ENCODE data around the gene UROS. TPM values are rescaled to one million over a fixed set of nuclear protein-coding genes. Genes with fewer than 3 reads are reported as not detected.

The UROS gene
- 50.6 TPM for total RNA-seq
- long read RNA-seq, transcript UROS-204 (10 exons, 1,342 nt), result major isoform, 131 of 233 reads
- long read RNA-seq, partial matches to known transcripts, result 23 of 233 reads
- long read RNA-seq, other reads (novel, unspliced or antisense), result 73 of 233 reads

GRCh38 chr10:125822878-125823662, at the start of gene UROS, which contains the start of gene BCCIP:
TSS of gene UROS (minus strand) at chr10:125823258. CDS start at chr10:125816499, 6,759 bp downstream.
TSS of gene BCCIP (plus strand) at chr10:125823546. CDS start at chr10:125823558, 12 bp downstream.
- DNase-seq (ENCODE audit: low spot score), result peak; percentile 96

GRCh38 chr10:125871338-125871737, 48.3 kb upstream of the UROS start:
- no peak for DNase-seq (ENCODE audit: low spot score)

- DNase-seq (ENCODE audit: low spot score), result no peak
Observed at GRCh38 chr10:125868372-125868975, 45.4 kb upstream of the UROS start.

DNA sequence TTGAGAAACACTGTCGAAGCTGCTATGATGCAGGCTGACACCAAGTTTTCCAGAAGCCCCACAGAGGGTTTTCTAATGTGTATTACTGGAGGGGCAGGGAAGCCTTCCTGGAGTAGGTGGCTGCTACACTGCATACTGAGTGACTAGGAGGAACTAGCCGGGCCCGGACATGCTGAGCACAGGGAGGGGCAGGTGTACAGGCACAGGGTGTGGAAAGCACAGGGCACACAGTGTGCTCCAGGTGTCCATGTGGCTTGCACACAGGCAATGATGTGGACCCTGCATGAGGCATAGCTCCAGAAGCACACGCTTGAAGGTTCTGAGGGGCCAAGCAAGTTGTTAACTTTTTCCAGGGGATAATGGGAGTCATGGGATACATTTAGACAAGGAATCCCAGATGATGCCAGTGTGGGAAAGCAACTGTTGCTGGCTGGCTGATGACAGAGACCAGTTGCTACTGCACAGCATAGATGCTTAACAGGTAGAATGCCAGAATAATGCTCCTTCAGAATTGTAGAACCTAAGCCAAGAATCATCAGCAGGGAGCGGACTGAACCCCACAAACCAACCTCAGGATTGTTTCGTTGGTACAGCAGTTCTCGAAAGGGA, 43.5 kb upstream of the UROS start:
- no peak for DNase-seq (ENCODE audit: low spot score)

DNA sequence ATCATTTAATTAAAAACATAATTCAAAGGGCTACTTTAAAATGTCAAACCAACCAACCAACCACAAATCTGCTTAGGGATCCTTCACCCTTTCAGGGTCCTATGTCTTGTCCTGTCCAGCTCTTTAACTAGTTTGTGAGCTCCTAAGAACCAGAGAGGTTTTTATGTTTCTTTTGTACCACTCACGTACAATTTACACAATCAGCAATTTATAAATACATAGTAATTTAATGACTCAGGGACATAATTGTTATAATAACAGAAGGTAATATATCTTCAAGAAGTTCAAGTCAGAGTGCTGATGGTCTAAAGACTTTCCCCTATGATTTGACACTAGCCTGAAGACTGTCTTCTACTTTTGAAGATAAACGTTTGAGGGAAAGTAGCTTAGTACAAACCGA, 42.1 kb upstream of the UROS start:
- no peak for DNase-seq (ENCODE audit: low spot score)

DNA sequence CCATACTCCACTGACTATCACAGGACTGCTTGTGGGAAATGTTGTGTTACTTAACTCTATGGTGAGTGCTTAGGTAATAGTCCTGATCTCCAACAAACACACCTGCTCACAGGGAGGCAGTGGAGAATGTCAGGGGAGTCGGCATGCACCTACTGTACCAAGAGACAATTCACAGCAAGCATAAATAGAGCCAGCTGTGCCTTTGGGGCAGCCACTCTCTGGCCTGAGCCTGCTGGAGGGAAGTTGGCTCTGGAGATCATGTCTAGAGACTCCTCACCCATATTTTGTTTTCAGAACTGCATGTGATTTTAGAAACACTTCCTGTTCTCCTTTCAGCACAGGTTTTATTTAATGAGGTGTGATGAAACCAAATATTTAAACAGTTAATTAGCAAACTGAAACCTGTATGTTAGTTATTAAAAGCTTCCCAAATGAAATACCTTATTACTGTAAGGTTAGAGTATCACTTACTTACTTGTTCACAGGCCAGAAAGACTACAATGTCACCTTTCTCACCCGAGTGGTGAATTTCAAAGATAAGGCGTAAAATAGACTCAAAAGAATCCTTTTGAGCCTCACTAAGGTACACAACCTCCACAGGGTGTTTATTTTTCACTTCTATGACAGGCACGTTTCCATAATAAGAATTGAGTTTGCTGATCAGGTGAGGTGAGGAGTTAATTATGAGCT, 36.2 kb upstream of the UROS start:
- DNase-seq (ENCODE audit: low spot score), result no peak

DNA sequence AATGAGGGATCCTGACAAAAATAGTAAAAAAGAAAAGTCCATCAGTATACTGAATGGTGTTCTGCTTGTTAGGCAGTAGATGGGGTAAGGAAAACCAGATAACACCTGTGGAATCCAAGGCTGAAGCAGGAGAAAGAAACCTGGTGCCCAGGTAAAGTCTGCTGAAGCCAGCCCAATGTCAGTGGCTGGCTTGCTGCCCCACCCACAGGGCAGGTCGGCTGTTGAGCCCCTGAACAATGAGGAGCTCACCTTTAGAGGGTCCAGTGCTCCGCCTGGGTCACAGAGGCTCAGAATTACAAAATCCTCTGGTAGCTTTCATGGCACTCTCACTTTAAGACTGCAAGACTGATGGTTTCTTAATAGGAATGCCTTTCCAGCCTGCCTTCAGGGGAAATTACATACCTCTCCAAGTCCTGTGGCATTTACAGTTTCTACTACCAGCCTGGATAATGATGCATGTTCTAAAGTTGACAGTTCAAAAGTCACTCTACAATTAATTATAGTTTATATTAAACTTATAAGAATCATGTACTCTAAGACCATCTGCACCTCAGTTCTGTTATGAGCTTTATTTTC, 34.2 kb upstream of the UROS start:
- DNase-seq (ENCODE audit: low spot score), result no peak

DNA sequence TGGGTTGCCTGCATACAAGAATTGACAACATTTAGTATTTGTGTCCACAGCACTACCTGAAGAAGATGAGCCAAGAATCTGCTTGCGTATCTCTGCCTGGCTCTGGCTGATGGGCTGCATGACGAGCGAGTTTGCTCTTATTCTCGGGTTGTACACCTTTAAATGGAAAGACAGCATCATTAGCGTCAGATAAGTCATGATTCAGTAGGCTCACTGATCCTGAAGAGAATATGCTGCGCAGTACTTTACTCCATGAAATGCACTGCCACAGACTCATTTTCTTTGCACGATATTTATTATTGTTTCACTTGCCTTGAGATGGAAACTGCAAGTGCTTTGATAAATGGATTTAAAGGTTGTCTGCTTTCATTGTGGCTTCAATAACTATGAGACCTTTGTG, 29.4 kb upstream of the UROS start:
- DNase-seq (ENCODE audit: low spot score), result no peak

GRCh38 chr10:125850766-125851731, 28.0 kb upstream of the UROS start:
- DNase-seq (ENCODE audit: low spot score), result no peak

- no peak for DNase-seq (ENCODE audit: low spot score)
Observed at GRCh38 chr10:125849448-125849847, 26.4 kb upstream of the UROS start.

DNA sequence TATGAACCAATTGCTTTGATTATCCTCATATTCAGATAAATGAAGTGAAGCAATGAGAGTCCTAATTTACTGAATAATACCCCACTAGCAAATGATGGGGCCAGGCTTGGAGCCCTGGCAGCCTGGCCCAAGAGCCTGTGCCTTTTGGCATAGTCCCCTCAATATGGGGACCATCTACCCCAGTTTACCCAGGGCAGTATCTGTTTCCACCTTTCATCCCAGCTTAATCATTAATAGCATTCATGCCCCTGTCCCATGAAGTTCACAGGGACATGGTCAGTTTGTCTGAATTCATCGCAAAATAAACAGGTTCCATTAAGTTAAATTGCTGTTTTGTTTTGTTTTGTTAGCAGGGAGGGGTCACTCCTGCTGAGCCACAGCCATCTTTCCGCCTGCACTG, 25.8 kb upstream of the UROS start:
- no peak for DNase-seq (ENCODE audit: low spot score)

- no peak for DNase-seq (ENCODE audit: low spot score)
Observed at GRCh38 chr10:125848371-125848770, 25.3 kb upstream of the UROS start.

DNA sequence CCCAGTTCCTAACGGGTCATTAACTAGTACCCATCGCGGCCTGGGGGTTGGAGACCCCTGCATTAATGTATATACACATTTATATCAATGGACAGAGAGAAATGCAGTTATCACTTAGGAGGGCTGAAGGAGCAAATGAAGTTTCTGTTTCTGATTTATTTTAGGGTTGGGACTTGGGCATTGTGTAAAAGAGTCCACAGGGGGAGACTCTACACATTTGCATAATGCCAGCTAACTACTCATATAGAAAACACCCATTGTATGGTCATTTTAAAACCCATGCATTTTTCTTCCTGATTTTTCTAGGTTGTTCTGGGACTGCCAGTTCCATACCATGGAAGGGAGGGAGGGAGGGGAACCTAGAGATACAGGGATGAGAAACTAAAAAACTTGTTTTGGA, 23.8 kb upstream of the UROS start:
- no peak for DNase-seq (ENCODE audit: low spot score)

DNA sequence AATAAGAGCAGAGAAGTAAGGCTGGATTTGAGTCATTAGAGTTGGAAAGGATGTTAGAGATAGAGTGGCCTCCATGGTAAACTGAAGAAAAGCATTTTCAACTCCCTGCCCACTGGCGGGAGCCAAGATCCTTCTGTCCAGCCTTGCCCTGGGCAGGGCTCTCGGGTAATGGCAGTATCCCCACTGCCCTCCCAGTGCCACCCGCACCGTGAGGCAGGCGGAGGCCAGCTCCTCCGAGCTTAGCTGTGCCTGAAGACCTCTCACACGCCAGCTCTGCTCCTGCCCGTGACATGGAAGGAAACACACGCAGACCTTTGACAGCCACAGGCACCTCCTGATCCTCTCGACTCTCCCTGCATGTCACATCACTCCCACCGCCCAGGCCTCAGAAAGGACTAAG, 22.6 kb upstream of the UROS start:
- DNase-seq (ENCODE audit: low spot score), result no peak

- no peak for DNase-seq (ENCODE audit: low spot score)
Observed at GRCh38 chr10:125844751-125845221, 21.7 kb upstream of the UROS start.

- no peak for DNase-seq (ENCODE audit: low spot score)
Observed at GRCh38 chr10:125843603-125844329, 20.7 kb upstream of the UROS start.

DNA sequence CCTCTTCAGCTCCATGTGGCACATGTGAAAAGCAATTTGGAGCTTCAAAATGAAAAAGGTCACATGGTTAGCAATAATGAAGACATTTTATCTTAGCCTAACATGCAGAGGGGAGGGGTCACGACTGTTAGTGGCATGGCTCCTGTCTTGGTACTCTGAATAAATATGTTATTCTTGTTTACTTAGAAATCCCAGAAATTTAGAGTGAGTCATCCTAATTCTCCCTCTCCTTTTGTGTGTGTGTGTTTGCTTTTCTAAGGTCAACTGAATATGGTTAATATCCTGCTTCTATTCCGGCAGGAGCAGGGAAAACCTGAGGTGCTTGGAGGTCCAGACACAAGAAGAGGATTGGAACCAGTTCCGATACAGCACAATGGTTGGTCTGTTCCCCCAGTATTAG, 17.9 kb upstream of the UROS start:
- DNase-seq (ENCODE audit: low spot score), result no peak

GRCh38 chr10:125840406-125840805, 17.3 kb upstream of the UROS start:
- DNase-seq (ENCODE audit: low spot score), result no peak

Measured in mesenteric fat pad (tissue), 1 donor.